Measurements from ENCODE around the gene C10orf95. TPM values are rescaled to one million over a fixed set of nuclear protein-coding genes. Genes with fewer than 3 reads are reported as not detected.

Gene C10orf95
- total and polyA plus RNA-seq, 2 of the 13 experiments (the other 11 are each of a cell fraction or from before 2014, with no cell fraction given) = 0.05 to 0.07 TPM

DNA sequence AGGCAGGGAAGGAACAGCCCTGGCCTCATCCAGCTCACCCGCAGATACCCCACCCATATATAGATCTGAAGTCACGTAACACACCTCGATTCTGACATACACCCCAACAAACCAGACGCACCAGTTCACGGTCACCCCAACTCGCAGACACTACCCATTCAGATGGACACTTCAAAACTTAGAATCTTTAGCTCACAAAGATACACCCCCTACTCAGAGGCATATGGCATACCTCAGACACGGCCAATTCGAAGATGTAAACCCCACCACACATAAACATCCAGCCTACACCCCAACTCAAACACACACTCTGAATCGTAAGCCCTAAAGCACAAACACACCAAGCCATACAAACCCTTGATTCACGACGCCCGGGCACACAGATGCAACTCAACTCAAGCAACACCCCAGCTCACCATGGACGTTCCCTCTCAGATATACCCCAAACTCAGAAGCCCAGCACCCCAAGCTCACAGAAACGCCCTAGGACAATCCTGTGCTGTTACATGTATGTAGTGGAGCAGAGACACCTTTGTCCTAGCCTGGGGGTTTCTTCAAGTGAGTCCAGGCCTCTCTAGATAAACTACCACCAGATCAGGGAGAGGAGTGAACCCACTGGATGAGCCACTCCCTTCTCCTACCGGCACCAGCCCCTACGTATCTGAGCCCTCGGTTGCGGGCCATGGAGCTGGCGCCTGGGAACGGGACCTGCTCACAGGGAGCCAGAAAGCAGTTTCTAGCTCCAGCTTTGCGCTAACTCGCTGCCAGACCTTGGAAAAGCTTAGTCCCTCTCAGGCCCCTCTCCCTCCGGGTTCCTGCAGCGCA is 41.5 kb downstream of the C10orf95 start:
- no peak for ATAC-seq

More for the DNA sequence above, 41.5 kb downstream of the C10orf95 start:
- peak; percentile 53; the same call in 1 of the 2 replicates for TF ChIP-seq EZH2 (conservative IDR thresholded peaks at IDR 0.05; ENCODE audit: low read depth, low read length)
- TF ChIP-seq, protein P1, sequence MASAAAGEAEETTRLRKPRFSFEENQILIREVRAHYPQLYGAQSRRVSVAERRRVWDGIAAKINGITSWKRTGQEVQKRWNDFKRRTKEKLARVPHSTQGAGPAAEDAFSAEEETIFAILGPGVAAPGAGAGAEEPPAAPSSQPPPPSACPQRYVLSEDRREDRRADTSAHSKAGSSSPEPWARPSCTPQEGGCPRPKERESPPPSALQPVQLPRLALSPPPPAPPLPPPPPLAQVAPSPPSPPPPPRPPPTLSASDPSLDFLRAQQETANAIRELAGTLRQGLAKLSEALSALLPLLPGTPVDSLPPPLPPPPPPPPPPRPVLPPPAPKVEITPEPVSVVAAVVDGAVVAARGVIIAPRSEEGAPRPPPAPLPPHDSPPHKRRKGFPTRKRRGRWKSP (CRISPR knock-in tag; IDR thresholded peaks at IDR 0.05) = 0 out of 2 replicates have a peak, but pooled peaks have one; percentile 0
- no peak for TF ChIP-seq KDM3A (CRISPR knock-in tag; IDR thresholded peaks at IDR 0.05; ENCODE audit: low read depth)
- no peaks in the 10 kb centered on the region for H3K9me3 ChIP-seq (ENCODE audit: low read length)
- DNase-seq (ENCODE audit: low spot score) (no peak), FAIRE-seq (no peak)
- no peaks in the 10 kb centered on the region for H3K79me2 ChIP-seq (ENCODE audit: insufficient read depth, low read length)
- H3K27me3 ChIP-seq (ENCODE audit: control insufficient read depth in 1 of 2, insufficient read depth in 2 of 2, low read length in 2 of 2) = peaks cover 27 to 80% of the 10 kb centered on the region in 2 experiments
- peaks cover 18% of the 10 kb centered on the region for H3K4me1 ChIP-seq (ENCODE audit: insufficient read depth, low read length)
- H3K4me2 ChIP-seq (ENCODE audit: low read depth, low read length) = peak overlapping the region; percentile 61
- H2AFZ ChIP-seq (ENCODE audit: low read length) = no peak overlapping the region
- no peak overlapping the region for H3K9ac ChIP-seq (ENCODE audit: insufficient read depth, low read depth, low read length)
- intact Hi-C loops (cut with micrococcal nuclease; ENCODE audit: unreplicated experiment) (no loop called here), in situ Hi-C loops (cut with HindIII; ENCODE audit: extremely low pct_ligation_motif_present, low pct_unique_long_range_greater_than_20kb) (loop anchor here (10.0 kb wide), 1 partner anchor 65 kb away; no protein-coding TSS in a partner anchor)
- no TSS peak for BruUV-seq (replicated peaks)
- no peaks in the 10 kb centered on the region for H3K36me3 ChIP-seq (replicated peaks in 1 of 2; ENCODE audit: control insufficient read depth in 1 of 2, insufficient read depth in 2 of 2, low read length in 2 of 2)
- ChIA-PET CTCF (ENCODE audit: low intra/inter-chr PET ratio, low total read pairs) (no interaction called here), POLR2A (interaction anchor here (1.0 to 1.3 kb wide), 3 partner anchors 11 to 40 kb away, joined by 3 to 4 read pairs (median 3); partner anchors contain the start of gene FBXL15)
- peaks cover 4% of the 10 kb centered on the region; the same call in 1 of the 2 replicates for H4K20me1 ChIP-seq (ENCODE audit: insufficient read depth, low read length)
- WGBS (ENCODE audit: low lambda C conversion rate) = 24% methylated on average over 20 of the region's 24 CpGs
- no peak overlapping the region for H3K27ac ChIP-seq (ENCODE audit: extremely low read length, insufficient read depth, low read length)
- peak overlapping the region in 2 of 3 experiments; percentile 38 to 64; a peak in 3 of 6 replicates for H3K4me3 ChIP-seq (replicated peaks in 1 of 3; ENCODE audit: insufficient read depth in 1 of 3, low read depth in 2 of 3, low read length in 3 of 3)
